ENCODE data around the gene PLA2G4A.

The PLA2G4A gene

DNA sequence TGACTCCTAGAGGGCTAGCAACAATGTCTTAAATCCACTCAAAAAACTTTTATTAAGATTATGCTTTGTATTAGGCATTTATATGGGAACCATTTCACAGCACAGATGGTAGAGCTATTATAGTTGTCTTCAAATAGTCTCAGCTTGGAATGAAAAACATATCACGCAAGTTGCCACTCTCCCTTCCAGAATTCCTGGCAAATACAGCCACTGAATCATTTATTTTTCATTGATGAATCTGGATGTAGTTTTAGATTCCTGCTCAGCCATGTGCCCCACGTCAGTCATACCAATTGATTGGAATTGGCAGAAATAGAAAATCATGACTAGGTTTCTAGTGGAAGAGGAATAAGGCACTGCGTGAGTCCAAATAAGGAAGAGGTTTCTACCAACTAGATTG, 165.2 kb downstream of the PLA2G4A start:
- no peak for DNase-seq (ENCODE audit: low read depth in 2 of 2)
- TF ChIP-seq, protein P1, sequence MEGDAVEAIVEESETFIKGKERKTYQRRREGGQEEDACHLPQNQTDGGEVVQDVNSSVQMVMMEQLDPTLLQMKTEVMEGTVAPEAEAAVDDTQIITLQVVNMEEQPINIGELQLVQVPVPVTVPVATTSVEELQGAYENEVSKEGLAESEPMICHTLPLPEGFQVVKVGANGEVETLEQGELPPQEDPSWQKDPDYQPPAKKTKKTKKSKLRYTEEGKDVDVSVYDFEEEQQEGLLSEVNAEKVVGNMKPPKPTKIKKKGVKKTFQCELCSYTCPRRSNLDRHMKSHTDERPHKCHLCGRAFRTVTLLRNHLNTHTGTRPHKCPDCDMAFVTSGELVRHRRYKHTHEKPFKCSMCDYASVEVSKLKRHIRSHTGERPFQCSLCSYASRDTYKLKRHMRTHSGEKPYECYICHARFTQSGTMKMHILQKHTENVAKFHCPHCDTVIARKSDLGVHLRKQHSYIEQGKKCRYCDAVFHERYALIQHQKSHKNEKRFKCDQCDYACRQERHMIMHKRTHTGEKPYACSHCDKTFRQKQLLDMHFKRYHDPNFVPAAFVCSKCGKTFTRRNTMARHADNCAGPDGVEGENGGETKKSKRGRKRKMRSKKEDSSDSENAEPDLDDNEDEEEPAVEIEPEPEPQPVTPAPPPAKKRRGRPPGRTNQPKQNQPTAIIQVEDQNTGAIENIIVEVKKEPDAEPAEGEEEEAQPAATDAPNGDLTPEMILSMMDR (IDR thresholded peaks at IDR 0.05; ENCODE audit: low read depth, low read length): no peak

GRCh38 chr1:186994897-186995296, 166.1 kb downstream of the PLA2G4A start:
- DNase-seq (ENCODE audit: low read depth in 2 of 2): no peak
- TF ChIP-seq, protein P1 (IDR thresholded peaks at IDR 0.05; ENCODE audit: low read depth, low read length): no peak
- no peak overlapping the region for H3K4me3 ChIP-seq (replicated peaks in 1 of 2; ENCODE audit: low read depth in 2 of 2, low read length in 2 of 2)

More for the DNA sequence above, 165.2 kb downstream of the PLA2G4A start:
- H3K4me3 ChIP-seq (replicated peaks in 1 of 2; ENCODE audit: low read depth in 2 of 2, low read length in 2 of 2): no peak overlapping the region

DNA sequence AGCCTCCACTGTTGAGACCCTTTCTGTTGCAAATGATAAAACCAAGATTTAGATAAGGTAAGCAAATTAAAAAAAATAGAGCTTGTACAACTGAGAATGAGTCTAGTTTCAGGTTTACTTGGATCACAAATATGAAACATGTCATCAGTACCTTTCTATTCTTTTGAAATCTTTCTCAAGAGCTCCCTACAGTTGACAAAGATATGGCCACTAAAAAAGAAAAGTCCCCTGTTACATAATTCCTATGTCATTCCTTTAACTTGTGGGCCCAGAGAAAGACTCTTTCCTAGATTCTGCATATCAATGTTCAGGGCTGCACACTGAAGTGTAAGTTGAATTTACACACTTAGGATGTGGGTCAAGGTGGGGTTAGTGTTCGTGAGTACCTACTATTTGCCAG, 168.1 kb downstream of the PLA2G4A start:
- no peak for DNase-seq (ENCODE audit: low read depth in 2 of 2)
- TF ChIP-seq, protein P1 (IDR thresholded peaks at IDR 0.05; ENCODE audit: low read depth, low read length): no peak
- H3K4me3 ChIP-seq (replicated peaks in 1 of 2; ENCODE audit: low read depth in 2 of 2, low read length in 2 of 2): no peak overlapping the region

GRCh38 chr1:186997877-186998276, 169.1 kb downstream of the PLA2G4A start:
- H3K4me3 ChIP-seq (replicated peaks in 1 of 2; ENCODE audit: low read depth in 2 of 2, low read length in 2 of 2): no peak overlapping the region
- no peak for DNase-seq (ENCODE audit: low read depth in 2 of 2)
- TF ChIP-seq, protein P1 (IDR thresholded peaks at IDR 0.05; ENCODE audit: low read depth, low read length): no peak

- TF ChIP-seq, protein P1 (IDR thresholded peaks at IDR 0.05; ENCODE audit: low read depth, low read length): no peak
- DNase-seq (ENCODE audit: low read depth in 2 of 2): peak in 1 of 2 donors; percentile 19
- H3K4me3 ChIP-seq (replicated peaks in 1 of 2; ENCODE audit: low read depth in 2 of 2, low read length in 2 of 2): no peak overlapping the region
Measured at GRCh38 chr1:186999506-186999905, 170.8 kb downstream of the PLA2G4A start.

DNA sequence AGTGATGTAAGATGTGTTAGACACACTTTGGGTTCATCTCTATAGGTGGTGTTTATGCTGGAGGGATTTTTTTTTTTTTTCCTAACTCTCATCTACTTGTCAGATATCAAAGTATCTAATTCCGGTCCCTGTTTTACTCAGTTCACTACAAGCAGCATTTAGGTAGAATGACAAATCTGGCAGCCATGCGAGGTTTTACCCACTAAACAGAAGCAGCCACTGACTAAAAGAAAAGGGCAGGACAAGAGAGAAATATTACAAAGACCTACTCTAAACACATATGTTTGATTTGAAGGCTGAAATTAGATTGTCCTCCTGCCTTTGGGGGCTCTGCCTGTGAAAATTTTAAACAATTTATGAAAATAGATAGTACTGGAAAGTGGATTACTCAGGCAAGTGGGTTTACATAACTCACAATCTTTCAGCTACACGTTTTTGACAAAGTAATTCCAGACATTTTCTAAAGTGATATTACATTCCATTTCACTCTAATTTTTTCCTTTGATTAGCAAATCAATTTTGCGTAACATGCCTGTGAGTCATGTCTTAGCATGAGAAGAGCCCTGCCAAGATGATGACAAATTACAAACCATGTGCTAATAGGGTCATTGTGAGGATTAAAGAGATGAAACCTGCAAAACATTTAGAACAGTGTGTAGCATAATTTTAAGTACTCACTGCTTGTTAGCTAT, 172.6 kb downstream of the PLA2G4A start:
- TF ChIP-seq, protein P1 (IDR thresholded peaks at IDR 0.05; ENCODE audit: low read depth, low read length): no peak
- H3K4me3 ChIP-seq (replicated peaks in 1 of 2; ENCODE audit: low read depth in 2 of 2, low read length in 2 of 2): no peak overlapping the region
- DNase-seq (ENCODE audit: low read depth in 2 of 2): peak; percentile 88 to 95

GRCh38 chr1:187003353-187003752, 174.6 kb downstream of the PLA2G4A start:
- no peak overlapping the region for H3K4me3 ChIP-seq (replicated peaks in 1 of 2; ENCODE audit: low read depth in 2 of 2, low read length in 2 of 2)
- TF ChIP-seq, protein P1 (IDR thresholded peaks at IDR 0.05; ENCODE audit: low read depth, low read length): no peak
- DNase-seq (ENCODE audit: low read depth in 2 of 2): no peak
